ENCODE data around the gene CSNK1A1.
"Not testable (repeated sequence)": the region's sequence is repeated elsewhere in the genome, so short reads cannot be mapped to it uniquely, and the experiment has no call there.

DNA sequence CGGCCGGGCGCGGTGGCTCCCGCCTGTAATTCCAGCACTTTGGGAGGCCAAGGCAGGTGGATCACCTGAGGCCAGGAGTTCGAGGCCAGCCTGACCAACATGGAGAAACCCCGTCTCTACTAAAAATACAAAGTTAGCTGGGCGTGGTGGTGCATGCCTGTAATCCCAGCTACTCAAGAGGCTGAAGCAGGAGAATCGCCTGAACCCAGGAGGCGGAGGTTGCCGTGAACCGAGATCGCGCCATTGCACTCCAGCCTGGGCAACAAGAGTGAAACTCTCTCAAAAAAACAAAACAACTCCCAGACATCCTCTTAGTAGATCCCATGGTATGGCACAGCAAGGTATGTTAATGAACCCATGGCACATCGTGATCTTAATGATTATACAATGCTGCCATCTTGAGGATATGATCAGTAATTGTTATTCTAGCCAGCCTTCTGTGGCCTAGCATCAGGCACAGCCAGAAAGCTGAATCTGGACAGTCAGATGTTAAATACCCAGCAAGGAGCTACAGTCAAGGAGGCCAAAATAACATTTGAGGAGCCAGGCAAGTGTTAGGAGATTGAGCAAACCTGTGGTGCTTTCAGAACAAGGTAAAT is 13.4 kb upstream of the CSNK1A1 start:
- TF ChIP-seq, protein P1, sequence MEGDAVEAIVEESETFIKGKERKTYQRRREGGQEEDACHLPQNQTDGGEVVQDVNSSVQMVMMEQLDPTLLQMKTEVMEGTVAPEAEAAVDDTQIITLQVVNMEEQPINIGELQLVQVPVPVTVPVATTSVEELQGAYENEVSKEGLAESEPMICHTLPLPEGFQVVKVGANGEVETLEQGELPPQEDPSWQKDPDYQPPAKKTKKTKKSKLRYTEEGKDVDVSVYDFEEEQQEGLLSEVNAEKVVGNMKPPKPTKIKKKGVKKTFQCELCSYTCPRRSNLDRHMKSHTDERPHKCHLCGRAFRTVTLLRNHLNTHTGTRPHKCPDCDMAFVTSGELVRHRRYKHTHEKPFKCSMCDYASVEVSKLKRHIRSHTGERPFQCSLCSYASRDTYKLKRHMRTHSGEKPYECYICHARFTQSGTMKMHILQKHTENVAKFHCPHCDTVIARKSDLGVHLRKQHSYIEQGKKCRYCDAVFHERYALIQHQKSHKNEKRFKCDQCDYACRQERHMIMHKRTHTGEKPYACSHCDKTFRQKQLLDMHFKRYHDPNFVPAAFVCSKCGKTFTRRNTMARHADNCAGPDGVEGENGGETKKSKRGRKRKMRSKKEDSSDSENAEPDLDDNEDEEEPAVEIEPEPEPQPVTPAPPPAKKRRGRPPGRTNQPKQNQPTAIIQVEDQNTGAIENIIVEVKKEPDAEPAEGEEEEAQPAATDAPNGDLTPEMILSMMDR (IDR thresholded peaks at IDR 0.05; ENCODE audit: poor library complexity, severe bottlenecking), result peak; percentile 87
- not testable (repeated sequence) for TF ChIP-seq EP300 (conservative IDR thresholded peaks at IDR 0.05; ENCODE audit: poor library complexity, severe bottlenecking)
